Ovary (tissue), 9 donors: ENCODE measurements around the gene AFF3. TPM values are rescaled to one million over a fixed set of nuclear protein-coding genes. Genes with fewer than 3 reads are reported as not detected.

ENCODE experiments used
- DNase-seq, 5 donors: peaks; one replicate each; pipeline ENCODE4 v3.0.0-alpha.2; 2019 to 2020
- H3K27ac ChIP-seq, 2 donors: fragments of 200-600 bp; one replicate each; pipeline versions ENCODE4 v1.5.1 to v1.8.0; 2019 to 2022
- H3K27me3 ChIP-seq: fragments of 200-600 bp; one replicate; pipeline ENCODE4 v1.8.0; 2022
- H3K36me3 ChIP-seq: fragments of 200-600 bp; sonication (generic); one replicate; pipeline ENCODE4 v1.5.1; 2019
- H3K4me1 ChIP-seq: one replicate; pipeline ENCODE4 v1.8.1; 2013; ENCODE audit warnings: mild to moderate bottlenecking, moderate library complexity; ENCODE audit not compliant: insufficient read depth
- H3K4me3 ChIP-seq: fragments of 200-600 bp; sonication (generic); one replicate; pipeline ENCODE4 v1.5.1; 2017
- H3K9me3 ChIP-seq, 2 donors: fragments of 200-600 bp in 1 of 2; sonication (generic) in 1 of 2; one replicate each; pipeline versions ENCODE4 v1.5.1 to v1.8.1; 2013 to 2019; ENCODE audit warnings: mild to moderate bottlenecking in 1 of 2, moderate library complexity in 1 of 2
- EP300 ChIP-seq: sonication (generic); formaldehyde crosslinking; IDR thresholded peaks from one replicate; pipeline ENCODE4 v1.6.1; 2017; ENCODE audit warnings: antibody characterized with exemption
- POLR2A ChIP-seq: fragments of 450-650 bp; IDR thresholded peaks from one replicate; pipeline ENCODE4 v1.6.1; 2017; ENCODE audit warnings: antibody characterized with exemption, mild to moderate bottlenecking, moderate library complexity
- WGBS, 3 donors: extraction: QIAGEN DNeasy Blood & Tissue Kit in 1 of 3; methylation state at CpG; one replicate each; pipeline versions ENCODE4 v1.1.5 to v1.1.7; 2013 to 2017; 5-methylcytosine and 5-hydroxymethylcytosine counted together
- intact Hi-C, 4 donors: fragments of 100-400 bp; cut with DNase I; formaldehyde crosslinking; loops; one replicate each; pipeline versions ENCODE4 v1.11.0 to v1.15.1; 2022 to 2023
- polyA plus RNA-seq, 2 donors: library from polyadenylated mRNA; stranded (reverse); fragments of 200-250 nt in 1 of 2; fragments of 350-450 nt in 1 of 2; fragmentation: Illumina TruSeq in 1 of 2; extraction: RNeasy Lipid Tissue Mini Kit (QIAGEN cat#74804) in 1 of 2; gene quantifications; one replicate each; pipeline ENCODE4 v1.2.3, GENCODE V29; 2013 to 2014
- total RNA-seq, 7 donors: library from RNA; depleted of rRNA in 2 of 7; stranded (reverse); fragments of >200 nt in 2 of 7; fragmentation: NEBNext Ultra II Directional in 3 of 7; extraction: Animal tissue kit (Norgen Biotek cat#: 25700) in 3 of 7; gene quantifications; one replicate each; pipeline versions ENCODE4 v1.1.0 to v1.2.4, GENCODE V29; 2016 to 2023
- TF ChIP-seq, protein P1 (sequence below), 3 donors: fragments of 450-650 bp in 2 of 3; fragments of 200-600 bp in 1 of 3; IDR thresholded peaks; one replicate each; pipeline versions ENCODE4 v1.5.1 to v1.8.0; 2016 to 2022; ENCODE audit warnings: antibody characterized with exemption in 3 of 3, mild to moderate bottlenecking in 1 of 3
- donor health status: DM: no; HTN: no; CAD: no; lungs with moderate emphysema.
- donor health status: DM: no; HTN: no; CAD: no.
- donor health status: Bipolar disorder and iron deficiency.
- donor health status: DM: yes; HTN: yes; CAD: no.
- donor health status: DM: no; HTN: no; CAD: no.
- donor health status: DM: yes; HTN: yes; CAD: no.

AFF3 gene
- total and polyA plus RNA-seq, 9 donors, result 5.9 to 40.8 (median 25.7) TPM

DNA sequence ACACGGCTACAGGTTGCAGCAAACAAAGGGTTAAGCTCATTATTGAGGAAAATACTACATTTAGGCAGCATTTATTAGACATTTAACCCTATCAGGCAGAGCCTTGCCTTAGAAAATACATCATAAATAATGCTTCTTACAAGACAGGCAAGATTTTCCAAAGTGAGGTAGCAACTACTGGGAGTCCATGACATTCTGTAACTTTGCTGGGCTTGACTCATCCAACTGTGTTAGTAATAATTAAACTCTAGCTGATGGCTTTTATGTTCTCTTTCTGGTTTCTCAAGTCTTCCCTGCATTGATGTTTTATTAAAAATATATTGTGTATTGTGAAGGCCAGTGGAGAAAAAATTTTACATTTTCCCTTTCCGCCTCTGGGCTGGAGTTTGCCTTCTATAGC, 291.3 kb downstream of the AFF3 start:
- Histone ChIP-seq H3K4me3 (no peak overlapping the region), H3K4me1 (peaks cover 2% of the 10 kb centered on the region), H3K36me3 (no peaks in the 10 kb centered on the region), H3K27ac (no peak overlapping the region), H3K27me3 (no peaks in the 10 kb centered on the region), H3K9me3 (no peaks in the 10 kb centered on the region)
- 89 to 94% (median 93%) methylated on average over 2 of the region's 2 CpGs for WGBS, 3 donors
- no peak for DNase-seq
- intact Hi-C loops, result no loop called here
- TF ChIP-seq, protein P1, sequence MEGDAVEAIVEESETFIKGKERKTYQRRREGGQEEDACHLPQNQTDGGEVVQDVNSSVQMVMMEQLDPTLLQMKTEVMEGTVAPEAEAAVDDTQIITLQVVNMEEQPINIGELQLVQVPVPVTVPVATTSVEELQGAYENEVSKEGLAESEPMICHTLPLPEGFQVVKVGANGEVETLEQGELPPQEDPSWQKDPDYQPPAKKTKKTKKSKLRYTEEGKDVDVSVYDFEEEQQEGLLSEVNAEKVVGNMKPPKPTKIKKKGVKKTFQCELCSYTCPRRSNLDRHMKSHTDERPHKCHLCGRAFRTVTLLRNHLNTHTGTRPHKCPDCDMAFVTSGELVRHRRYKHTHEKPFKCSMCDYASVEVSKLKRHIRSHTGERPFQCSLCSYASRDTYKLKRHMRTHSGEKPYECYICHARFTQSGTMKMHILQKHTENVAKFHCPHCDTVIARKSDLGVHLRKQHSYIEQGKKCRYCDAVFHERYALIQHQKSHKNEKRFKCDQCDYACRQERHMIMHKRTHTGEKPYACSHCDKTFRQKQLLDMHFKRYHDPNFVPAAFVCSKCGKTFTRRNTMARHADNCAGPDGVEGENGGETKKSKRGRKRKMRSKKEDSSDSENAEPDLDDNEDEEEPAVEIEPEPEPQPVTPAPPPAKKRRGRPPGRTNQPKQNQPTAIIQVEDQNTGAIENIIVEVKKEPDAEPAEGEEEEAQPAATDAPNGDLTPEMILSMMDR (IDR thresholded peaks at IDR 0.05), result no peak
- no peak for TF ChIP-seq POLR2A
- no peak for TF ChIP-seq EP300

DNA sequence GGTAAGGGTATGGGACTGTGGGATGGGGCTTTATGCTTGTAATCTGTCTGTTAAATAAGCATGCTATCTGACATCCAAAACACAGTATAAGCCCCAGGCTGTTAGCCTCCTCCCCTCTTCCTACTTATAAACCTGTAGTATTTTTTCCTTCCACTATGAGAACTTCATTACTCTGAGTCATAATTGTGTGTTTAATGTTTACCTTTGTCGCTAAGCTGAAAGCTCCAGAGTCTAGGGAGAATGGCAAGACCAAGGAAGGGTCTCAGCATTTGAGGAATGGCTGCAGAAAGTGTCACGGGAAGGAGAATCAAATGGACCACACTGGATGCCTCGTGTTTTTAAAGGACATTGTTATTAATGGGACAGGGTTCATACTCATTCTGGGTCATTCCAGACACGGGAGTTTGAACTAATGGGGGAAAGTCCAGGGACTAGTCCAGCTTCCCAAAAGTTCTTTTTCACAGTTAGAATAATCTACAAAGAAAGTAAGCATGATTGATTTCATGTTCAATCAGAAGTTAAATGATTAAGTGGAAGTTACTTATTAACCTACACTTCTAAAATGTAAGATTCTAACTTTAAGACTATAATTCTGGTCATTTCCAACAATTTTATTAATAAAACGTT, 292.2 kb downstream of the AFF3 start:
- Histone ChIP-seq H3K36me3 (no peaks in the 10 kb centered on the region), H3K4me3 (no peak overlapping the region), H3K27me3 (no peaks in the 10 kb centered on the region), H3K9me3 (no peaks in the 10 kb centered on the region), H3K27ac (no peak overlapping the region), H3K4me1 (peaks cover 2% of the 10 kb centered on the region)
- no peak for TF ChIP-seq EP300
- TF ChIP-seq, protein P1 (IDR thresholded peaks at IDR 0.05), result no peak
- TF ChIP-seq POLR2A, result no peak
- intact Hi-C loops, result no loop called here
- 78 to 87% (median 86%) methylated on average over 5 of the region's 5 CpGs for WGBS, 3 donors
- no peak for DNase-seq

DNA sequence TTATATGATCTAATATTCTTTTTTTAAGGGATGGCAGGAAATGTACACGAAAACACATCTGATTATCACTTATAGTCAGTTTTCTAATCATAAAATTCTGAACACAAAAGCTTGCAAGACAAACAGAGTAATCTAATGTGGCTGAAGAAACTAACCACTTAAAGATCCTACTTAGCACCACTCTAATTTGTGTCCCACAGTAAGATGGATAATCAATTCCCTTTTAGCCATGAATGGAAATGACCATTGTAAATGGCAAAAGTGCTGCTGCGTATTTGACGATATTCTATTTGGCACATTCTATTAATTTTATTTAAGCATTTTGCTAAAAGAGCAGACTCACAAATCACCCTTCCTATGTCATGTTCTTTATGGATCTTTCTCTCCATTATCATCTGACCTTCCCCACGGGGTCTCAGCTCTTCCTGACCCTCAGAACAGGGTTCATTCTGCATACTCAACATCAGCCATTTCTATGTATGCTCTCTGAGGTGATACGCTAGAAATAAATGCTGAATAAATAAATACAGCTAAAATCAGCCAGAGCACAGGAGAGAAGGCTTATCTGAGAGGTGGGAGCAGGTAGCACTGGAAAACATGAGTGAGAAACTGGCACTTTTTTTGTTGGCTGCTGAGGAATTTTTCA, 295.8 kb downstream of the AFF3 start:
- Histone ChIP-seq H3K27ac (no peak overlapping the region), H3K4me3 (no peak overlapping the region), H3K4me1 (no peaks in the 10 kb centered on the region), H3K27me3 (no peaks in the 10 kb centered on the region), H3K36me3 (no peaks in the 10 kb centered on the region), H3K9me3 (no peaks in the 10 kb centered on the region)
- no peak for DNase-seq
- intact Hi-C loops, result no loop called here
- 95 to 98% (median 98%) methylated on average over 5 of the region's 5 CpGs for WGBS, 3 donors
- TF ChIP-seq EP300 (no peak), POLR2A (no peak)
- TF ChIP-seq, protein P1 (IDR thresholded peaks at IDR 0.05), result no peak

DNA sequence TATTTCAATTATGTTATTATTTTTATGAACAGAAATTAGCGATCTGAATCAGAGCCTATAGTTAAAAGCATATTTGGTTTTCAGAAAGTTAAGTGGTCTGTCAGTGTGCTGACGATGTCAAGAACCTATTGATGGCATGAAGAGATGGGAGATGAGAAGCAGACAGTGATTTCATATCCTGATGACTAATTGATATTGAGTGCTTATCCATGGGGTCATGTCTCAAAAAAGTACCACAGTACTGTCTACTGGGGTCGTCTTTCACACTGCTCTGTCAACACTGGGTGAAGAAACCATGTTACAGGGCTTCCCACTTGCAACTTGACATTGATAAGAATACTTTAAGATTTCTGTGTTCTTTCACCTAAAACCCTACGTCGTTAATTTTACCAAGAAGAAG, 297.1 kb downstream of the AFF3 start:
- TF ChIP-seq, protein P1 (IDR thresholded peaks at IDR 0.05), result no peak
- no peak for TF ChIP-seq EP300
- no peak for TF ChIP-seq POLR2A
- Histone ChIP-seq H3K4me1 (no peaks in the 10 kb centered on the region), H3K4me3 (no peak overlapping the region), H3K27ac (no peak overlapping the region), H3K9me3 (no peaks in the 10 kb centered on the region), H3K27me3 (no peaks in the 10 kb centered on the region), H3K36me3 (no peaks in the 10 kb centered on the region)
- intact Hi-C loops, result no loop called here
- no peak for DNase-seq
- 94 to 96% (median 95%) methylated on average over 5 of the region's 5 CpGs for WGBS, 3 donors
